HepG2 (cell line): ENCODE results near the gene SYTL1. TPM values are rescaled to one million over a fixed set of nuclear protein-coding genes. Genes with fewer than 3 reads are reported as not detected.

Experiments
- AGO2 ChIP-seq: fragments of 200-400 bp; formaldehyde crosslinking; optimal IDR thresholded peaks from 2 replicates; pipeline ENCODE3; 2017; ENCODE audit warnings: mild to moderate bottlenecking, low read depth, low read length, moderate library complexity
- EP300 ChIP-seq, 3 experiments: sonication (generic) in 1 of 3; formaldehyde crosslinking in 1 of 3; IDR thresholded peaks; 2 replicates each; pipeline versions ENCODE4 v1.5.1 to v1.6.1; 2011 to 2020; ENCODE audit warnings: low read depth in 2 of 3, low read length in 2 of 3, borderline replicate concordance in 1 of 3, improper control_type of control experiment in 1 of 3, mild to moderate bottlenecking in 1 of 3, missing genetic modification reagents in 1 of 3, moderate library complexity in 1 of 3
- ETV6 ChIP-seq: sonication (generic); formaldehyde crosslinking; conservative IDR thresholded peaks from 2 replicates; pipeline ENCODE4 v1.4.0; 2020; ENCODE audit warnings: missing genetic modification reagents
- FOSL2 ChIP-seq: sonication (generic); formaldehyde crosslinking; IDR thresholded peaks from 2 replicates; pipeline ENCODE4 v1.4.0; 2020; ENCODE audit warnings: missing genetic modification reagents
- GATAD1 ChIP-seq: IDR thresholded peaks from 2 replicates; pipeline ENCODE4 v1.6.1; 2016; ENCODE audit warnings: missing genetic modification reagents, missing compliant biosample characterization
- KDM2A ChIP-seq: sonication (generic); formaldehyde crosslinking; IDR thresholded peaks from 2 replicates; pipeline ENCODE4 v1.4.0; 2020; ENCODE audit warnings: low read depth, missing genetic modification reagents, borderline replicate concordance
- NFKBIZ ChIP-seq: IDR thresholded peaks from 2 replicates; pipeline ENCODE4 v1.6.1; 2018; ENCODE audit warnings: missing genetic modification reagents, missing compliant biosample characterization
- PHF8 ChIP-seq: sonication (generic); formaldehyde crosslinking; IDR thresholded peaks from 2 replicates; pipeline ENCODE4 v1.5.0; 2020; ENCODE audit warnings: missing genetic modification reagents
- POLR2AphosphoS2 ChIP-seq: IDR thresholded peaks from 2 replicates; pipeline ENCODE4 v1.6.1; 2011; ENCODE audit warnings: low read depth, low read length, improper control_type of control experiment
- SAP130 ChIP-seq: IDR thresholded peaks from 2 replicates; pipeline ENCODE4 v1.6.1; 2016; ENCODE audit warnings: low read depth
- SNRNP70 ChIP-seq: fragments of 200-400 bp; formaldehyde crosslinking; IDR thresholded peaks from 2 replicates; pipeline ENCODE4 v1.6.1; 2017; ENCODE audit warnings: mild to moderate bottlenecking, low read depth, low read length, moderate library complexity
- SP1 ChIP-seq, 2 experiments: fragments of 450-650 bp in 1 of 2; sonication (generic) in 1 of 2; formaldehyde crosslinking in 1 of 2; IDR thresholded peaks; 2 replicates each; pipeline versions ENCODE4 v1.4.0 to v1.6.1; 2016 to 2020; ENCODE audit warnings: missing genetic modification reagents in 1 of 2
- ZNF224 ChIP-seq: sonication (generic); formaldehyde crosslinking; IDR thresholded peaks from 2 replicates; pipeline ENCODE4 v1.5.0; 2020; ENCODE audit warnings: mild to moderate bottlenecking, missing genetic modification reagents
- ZNF432 ChIP-seq: sonication (generic); formaldehyde crosslinking; IDR thresholded peaks from 2 replicates; pipeline ENCODE4 v1.5.0; 2020; ENCODE audit warnings: missing genetic modification reagents, mild to moderate bottlenecking, borderline replicate concordance
- ZNF563 ChIP-seq: sonication (generic); formaldehyde crosslinking; IDR thresholded peaks from 2 replicates; pipeline ENCODE4 v1.8.0; 2022; ENCODE audit warnings: mild to moderate bottlenecking, moderate library complexity, missing genetic modification reagents
- ZNF567 ChIP-seq: sonication (generic); formaldehyde crosslinking; IDR thresholded peaks from 2 replicates; pipeline ENCODE4 v1.8.1; 2023; ENCODE audit warnings: mild to moderate bottlenecking, missing genetic modification reagents, borderline replicate concordance
- ZNF614 ChIP-seq: IDR thresholded peaks from 2 replicates; pipeline ENCODE4 v1.6.1; 2018; ENCODE audit warnings: missing biosample characterization, missing genetic modification reagents, inconsistent platforms, borderline replicate concordance
- ZNF777 ChIP-seq: sonication (generic); formaldehyde crosslinking; IDR thresholded peaks from 2 replicates; pipeline ENCODE4 v1.4.0; 2020; ENCODE audit warnings: missing genetic modification reagents
- polyA plus RNA-seq, 8 experiments: library from polyadenylated mRNA; depleted of rRNA in 3 of 8; stranded (reverse) in 7 of 8; unstranded in 1 of 8; fragments of >200 nt; fragmentation: Illumina TruSeq in 4 of 8; extraction: Trizol in 4 of 8; gene quantifications; 2 replicates each; pipeline versions ENCODE4 v1.2.1 to v1.2.3, GENCODE V29; 2011 to 2016; ENCODE audit warnings: low read depth in 4 of 8, missing spikeins in 1 of 8, mixed read lengths in 1 of 8; ENCODE audit not compliant: insufficient read depth in 1 of 8
- total RNA-seq, 5 experiments: library from RNA; depleted of rRNA; stranded (reverse); fragments of >200 nt; fragmentation: Illumina TruSeq; extraction: Trizol; gene quantifications; 2 replicates each; pipeline ENCODE4 v1.2.3, GENCODE V29; 2016; ENCODE audit warnings: low read depth in 1 of 5
- TF ChIP-seq, protein P1 (sequence below): sonication (generic); formaldehyde crosslinking; IDR thresholded peaks from 2 replicates; pipeline ENCODE4 v1.5.1; 2020; ENCODE audit warnings: missing genetic modification reagents, mild to moderate bottlenecking, borderline replicate concordance
- TF ChIP-seq, protein P2 (sequence below): sonication (generic); formaldehyde crosslinking; IDR thresholded peaks from 2 replicates; pipeline ENCODE4 v1.5.0; 2020; ENCODE audit warnings: mild to moderate bottlenecking, missing genetic modification reagents
- TF ChIP-seq, protein P3 (sequence below): sonication (generic); formaldehyde crosslinking; IDR thresholded peaks from 2 replicates; pipeline ENCODE4 v1.5.0; 2020; ENCODE audit warnings: mild to moderate bottlenecking, missing genetic modification reagents, moderate library complexity
- TF ChIP-seq, protein P4 (sequence below): sonication (generic); formaldehyde crosslinking; IDR thresholded peaks from 2 replicates; pipeline ENCODE4 v1.4.0; 2020; ENCODE audit warnings: missing genetic modification reagents

SYTL1 gene
- total and polyA plus RNA-seq, 2 of the 13 experiments (the other 11 are each of a cell fraction or from before 2014, with no cell fraction given): 11.1 to 17.8 TPM

DNA sequence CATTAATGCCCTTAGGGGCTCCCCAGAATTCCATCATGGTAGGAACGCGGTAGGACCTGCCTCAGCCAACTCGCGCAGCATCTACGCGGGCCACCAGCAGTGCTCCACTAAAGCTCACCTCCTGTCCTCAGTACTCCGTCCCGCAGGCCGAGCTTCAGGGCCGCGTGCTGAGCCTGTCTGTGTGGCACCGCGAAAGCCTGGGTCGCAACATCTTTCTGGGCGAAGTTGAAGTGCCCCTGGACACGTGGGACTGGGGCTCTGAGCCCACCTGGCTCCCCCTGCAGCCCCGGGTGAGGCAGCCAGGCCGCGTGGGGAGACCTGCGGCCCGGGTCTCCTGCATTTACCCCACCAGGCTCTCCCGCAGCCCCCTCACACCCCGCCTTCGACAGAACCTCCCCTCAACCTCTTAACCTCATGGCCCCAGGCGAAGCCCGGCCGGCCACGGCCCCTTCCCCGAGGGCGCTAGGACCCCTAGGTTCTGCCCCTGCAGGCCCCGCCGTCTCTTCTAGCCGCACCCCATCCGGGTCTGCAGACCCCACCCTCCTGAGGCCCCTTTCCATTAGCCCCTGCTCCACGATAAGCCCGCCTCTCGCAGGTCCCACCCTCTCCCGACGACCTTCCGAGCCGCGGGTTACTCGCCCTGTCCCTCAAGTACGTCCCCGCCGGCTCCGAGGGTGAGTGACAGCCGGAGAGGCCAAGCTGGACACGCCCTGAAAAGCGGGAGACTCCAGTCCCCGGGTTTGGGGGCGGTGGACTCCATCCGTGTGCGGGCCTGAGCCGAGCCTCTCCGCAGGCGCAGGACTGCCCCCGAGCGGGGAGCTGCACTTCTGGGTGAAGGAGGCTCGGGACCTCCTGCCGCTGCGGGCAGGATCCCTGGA, 9.1 kb downstream of the SYTL1 start (continued):
- TF ChIP-seq EP300 (IDR thresholded peaks at IDR 0.05; ENCODE audit: low read depth in 2 of 2, low read length in 2 of 2): no peak
- no peak for TF ChIP-seq EP300 (CRISPR knock-in tag; IDR thresholded peaks at IDR 0.05; ENCODE audit: borderline replicate concordance)
- TF ChIP-seq, protein P1, sequence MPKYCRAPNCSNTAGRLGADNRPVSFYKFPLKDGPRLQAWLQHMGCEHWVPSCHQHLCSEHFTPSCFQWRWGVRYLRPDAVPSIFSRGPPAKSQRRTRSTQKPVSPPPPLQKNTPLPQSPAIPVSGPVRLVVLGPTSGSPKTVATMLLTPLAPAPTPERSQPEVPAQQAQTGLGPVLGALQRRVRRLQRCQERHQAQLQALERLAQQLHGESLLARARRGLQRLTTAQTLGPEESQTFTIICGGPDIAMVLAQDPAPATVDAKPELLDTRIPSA (CRISPR knock-in tag): no peak
- no peak; the same call in 1 of the 2 replicates for TF ChIP-seq SAP130 (CRISPR knock-in tag)
- peak; percentile 80; the same call in 1 of the 2 replicates for TF ChIP-seq KDM2A
- TF ChIP-seq ZNF563: no peak
- TF ChIP-seq PHF8 (CRISPR knock-in tag): no peak
- no peak for TF ChIP-seq GATAD1
- TF ChIP-seq, protein P2, sequence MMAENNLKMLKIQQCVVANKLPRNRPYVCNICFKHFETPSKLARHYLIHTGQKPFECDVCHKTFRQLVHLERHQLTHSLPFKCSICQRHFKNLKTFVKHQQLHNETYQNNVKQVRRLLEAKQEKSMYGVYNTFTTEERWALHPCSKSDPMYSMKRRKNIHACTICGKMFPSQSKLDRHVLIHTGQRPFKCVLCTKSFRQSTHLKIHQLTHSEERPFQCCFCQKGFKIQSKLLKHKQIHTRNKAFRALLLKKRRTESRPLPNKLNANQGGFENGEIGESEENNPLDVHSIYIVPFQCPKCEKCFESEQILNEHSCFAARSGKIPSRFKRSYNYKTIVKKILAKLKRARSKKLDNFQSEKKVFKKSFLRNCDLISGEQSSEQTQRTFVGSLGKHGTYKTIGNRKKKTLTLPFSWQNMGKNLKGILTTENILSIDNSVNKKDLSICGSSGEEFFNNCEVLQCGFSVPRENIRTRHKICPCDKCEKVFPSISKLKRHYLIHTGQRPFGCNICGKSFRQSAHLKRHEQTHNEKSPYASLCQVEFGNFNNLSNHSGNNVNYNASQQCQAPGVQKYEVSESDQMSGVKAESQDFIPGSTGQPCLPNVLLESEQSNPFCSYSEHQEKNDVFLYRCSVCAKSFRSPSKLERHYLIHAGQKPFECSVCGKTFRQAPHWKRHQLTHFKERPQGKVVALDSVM (CRISPR knock-in tag): peak; percentile 65; the same call in 1 of the 2 replicates
- no peak for TF ChIP-seq NFKBIZ (CRISPR knock-in tag)
- no peak for TF ChIP-seq ZNF432
- peak; percentile 83 for TF ChIP-seq AGO2
- no peak for TF ChIP-seq FOSL2
- no peak for TF ChIP-seq ZNF224
- 0 out of 2 replicates have a peak, but pooled peaks have one; percentile 42 for TF ChIP-seq ZNF777 (CRISPR knock-in tag)
- no peak for TF ChIP-seq SP1 (IDR thresholded peaks at IDR 0.05)
- 0 out of 2 replicates have a peak, but pooled peaks have one; percentile 3 for TF ChIP-seq SP1 (CRISPR knock-in tag; IDR thresholded peaks at IDR 0.05)
- TF ChIP-seq ZNF567: no peak
- no peak for TF ChIP-seq POLR2AphosphoS2
- peak; percentile 24; the same call in 1 of the 2 replicates for TF ChIP-seq ZNF614 (CRISPR knock-in tag)
- no peak for TF ChIP-seq SNRNP70
- TF ChIP-seq ETV6 (CRISPR knock-in tag): no peak
- TF ChIP-seq, protein P3, sequence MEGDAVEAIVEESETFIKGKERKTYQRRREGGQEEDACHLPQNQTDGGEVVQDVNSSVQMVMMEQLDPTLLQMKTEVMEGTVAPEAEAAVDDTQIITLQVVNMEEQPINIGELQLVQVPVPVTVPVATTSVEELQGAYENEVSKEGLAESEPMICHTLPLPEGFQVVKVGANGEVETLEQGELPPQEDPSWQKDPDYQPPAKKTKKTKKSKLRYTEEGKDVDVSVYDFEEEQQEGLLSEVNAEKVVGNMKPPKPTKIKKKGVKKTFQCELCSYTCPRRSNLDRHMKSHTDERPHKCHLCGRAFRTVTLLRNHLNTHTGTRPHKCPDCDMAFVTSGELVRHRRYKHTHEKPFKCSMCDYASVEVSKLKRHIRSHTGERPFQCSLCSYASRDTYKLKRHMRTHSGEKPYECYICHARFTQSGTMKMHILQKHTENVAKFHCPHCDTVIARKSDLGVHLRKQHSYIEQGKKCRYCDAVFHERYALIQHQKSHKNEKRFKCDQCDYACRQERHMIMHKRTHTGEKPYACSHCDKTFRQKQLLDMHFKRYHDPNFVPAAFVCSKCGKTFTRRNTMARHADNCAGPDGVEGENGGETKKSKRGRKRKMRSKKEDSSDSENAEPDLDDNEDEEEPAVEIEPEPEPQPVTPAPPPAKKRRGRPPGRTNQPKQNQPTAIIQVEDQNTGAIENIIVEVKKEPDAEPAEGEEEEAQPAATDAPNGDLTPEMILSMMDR (CRISPR knock-in tag): peak; percentile 68
- TF ChIP-seq, protein P4, sequence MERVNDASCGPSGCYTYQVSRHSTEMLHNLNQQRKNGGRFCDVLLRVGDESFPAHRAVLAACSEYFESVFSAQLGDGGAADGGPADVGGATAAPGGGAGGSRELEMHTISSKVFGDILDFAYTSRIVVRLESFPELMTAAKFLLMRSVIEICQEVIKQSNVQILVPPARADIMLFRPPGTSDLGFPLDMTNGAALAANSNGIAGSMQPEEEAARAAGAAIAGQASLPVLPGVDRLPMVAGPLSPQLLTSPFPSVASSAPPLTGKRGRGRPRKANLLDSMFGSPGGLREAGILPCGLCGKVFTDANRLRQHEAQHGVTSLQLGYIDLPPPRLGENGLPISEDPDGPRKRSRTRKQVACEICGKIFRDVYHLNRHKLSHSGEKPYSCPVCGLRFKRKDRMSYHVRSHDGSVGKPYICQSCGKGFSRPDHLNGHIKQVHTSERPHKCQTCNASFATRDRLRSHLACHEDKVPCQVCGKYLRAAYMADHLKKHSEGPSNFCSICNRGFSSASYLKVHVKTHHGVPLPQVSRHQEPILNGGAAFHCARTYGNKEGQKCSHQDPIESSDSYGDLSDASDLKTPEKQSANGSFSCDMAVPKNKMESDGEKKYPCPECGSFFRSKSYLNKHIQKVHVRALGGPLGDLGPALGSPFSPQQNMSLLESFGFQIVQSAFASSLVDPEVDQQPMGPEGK: peak; percentile 25; the same call in 1 of the 2 replicates
